ENCODE measurements around the gene OSBPL9. TPM values are rescaled to one million over a fixed set of nuclear protein-coding genes. Genes with fewer than 3 reads are reported as not detected.

Gene OSBPL9
- total RNA-seq, 1 experiment from 2014 or later, result 52.6 TPM

- peak; percentile 27 for TF ChIP-seq RAD21 (IDR thresholded peaks at IDR 0.05; ENCODE audit: low read depth)
- peak; percentile 90 for TF ChIP-seq FOSL1 (IDR thresholded peaks at IDR 0.05; ENCODE audit: low read depth)
These were observed 5.6 kb downstream of the OSBPL9 start (continued) for GRCh38 chr1:51622455-51622913.

DNA sequence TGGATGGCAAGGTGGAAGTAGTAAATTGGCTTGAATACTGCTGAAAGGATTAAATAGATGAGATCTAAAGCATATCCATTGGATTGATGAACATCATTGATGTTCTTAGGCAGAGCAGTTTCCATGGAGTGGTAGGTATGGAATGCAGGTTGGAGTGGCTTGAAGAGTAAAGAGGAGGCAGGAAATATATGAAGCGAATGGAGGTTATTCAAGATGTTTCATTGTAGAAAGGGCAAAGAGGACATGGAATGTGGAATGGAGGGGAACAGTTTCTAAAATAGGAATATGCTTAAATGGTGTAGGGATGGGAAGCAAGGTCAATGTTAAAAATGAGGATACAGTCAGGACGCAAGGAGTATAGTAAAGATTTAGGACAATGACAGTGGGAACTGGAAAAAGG lies 6.1 kb downstream of the OSBPL9 start:
- Histone ChIP-seq H3K9me3 (ENCODE audit: control insufficient read depth in 1 of 2, insufficient read depth in 1 of 2, low read depth in 1 of 2, low read length in 2 of 2) (no peaks in the 10 kb centered on the region), H4K20me1 (ENCODE audit: insufficient read depth) (no peaks in the 10 kb centered on the region), H3K4me1 (ENCODE audit: control insufficient read depth in 1 of 2, insufficient read depth in 2 of 2, low read length in 2 of 2) (peaks cover 30 to 54% of the 10 kb centered on the region in 2 experiments), H3K4me2 (ENCODE audit: low read length) (peak overlapping the region; percentile 70), H3K79me2 (ENCODE audit: insufficient read depth, low read length) (peaks cover 88% of the 10 kb centered on the region), H3K27me3 (ENCODE audit: insufficient read depth, low read length) (no peaks in the 10 kb centered on the region), H3K4me3 (replicated peaks in 1 of 2; ENCODE audit: low read depth in 1 of 2, low read length in 2 of 2) (peak overlapping the region in 1 of 2 experiments; percentile 45; a peak in 2 of 4 replicates), H3K9me2 (ENCODE audit: insufficient read depth) (no peaks in the 10 kb centered on the region), H2AFZ (ENCODE audit: low read depth, low read length, poor library complexity, severe bottlenecking) (no peak overlapping the region), H3K9ac (ENCODE audit: low read length) (peak overlapping the region; percentile 39), H3K27ac (ENCODE audit: low read depth, low read length) (peak overlapping the region; percentile 54; the same call in 1 of the 2 replicates), H3K36me3 (ENCODE audit: control insufficient read depth in 1 of 2, insufficient read depth in 2 of 2, low read length in 2 of 2) (no peaks in the 10 kb centered on the region)
- TF ChIP-seq CBX3 (IDR thresholded peaks at IDR 0.05; ENCODE audit: low read depth) (no peak), MAX (IDR thresholded peaks at IDR 0.05) (no peak), TCF7L2 (IDR thresholded peaks at IDR 0.05; ENCODE audit: borderline replicate concordance, extremely low read depth, insufficient read depth, insufficient read length) (no peak), EZH2phosphoT487 (IDR thresholded peaks at IDR 0.05; ENCODE audit: borderline replicate concordance) (no peak), ZFX (IDR thresholded peaks at IDR 0.05) (no peak), REST (IDR thresholded peaks at IDR 0.05; ENCODE audit: low read depth) (no peak), CEBPB (IDR thresholded peaks at IDR 0.05; ENCODE audit: low read depth) (no peak), JUND (IDR thresholded peaks at IDR 0.05) (no peak), EZH2 (IDR thresholded peaks at IDR 0.05) (no peak), POLR2AphosphoS5 (IDR thresholded peaks at IDR 0.05; ENCODE audit: low read depth, low read length) (no peak), CTCF (IDR thresholded peaks at IDR 0.05 in 2 of 3, conservative IDR thresholded peaks at IDR 0.05 in 1 of 3; ENCODE audit: borderline replicate concordance in 1 of 3, insufficient read depth in 1 of 3, low read depth in 2 of 3, low read length in 2 of 3) (no peak), ZNF274 (IDR thresholded peaks at IDR 0.05; ENCODE audit: low read depth, low read length) (no peak)
- TF ChIP-seq, protein P1, sequence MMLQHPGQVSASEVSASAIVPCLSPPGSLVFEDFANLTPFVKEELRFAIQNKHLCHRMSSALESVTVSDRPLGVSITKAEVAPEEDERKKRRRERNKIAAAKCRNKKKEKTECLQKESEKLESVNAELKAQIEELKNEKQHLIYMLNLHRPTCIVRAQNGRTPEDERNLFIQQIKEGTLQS (IDR thresholded peaks at IDR 0.05), result no peak
- ChIA-PET RAD21 (ENCODE audit: low non-redundant PET in 1 of 2, low total read pairs in 2 of 2, uncharacterized antibody in 2 of 2, unreplicated experiment in 2 of 2) (interaction anchor here in 1 of 2 experiments (1.8 kb wide), 1 partner anchor 107 kb away, joined by 5 read pairs; no protein-coding TSS in a partner anchor), CTCF (interaction anchor here (3.1 kb wide), 1 partner anchor 146 kb away, joined by 6 read pairs; no protein-coding TSS in a partner anchor), POLR2A (no interaction called here)
- intact Hi-C loops (cut with micrococcal nuclease), result loop anchor here (10.0 kb wide), 1 partner anchor 382 kb away; no protein-coding TSS in a partner anchor
- ATAC-seq (peak; percentile 29), DNase-seq (ENCODE audit: low read depth, low spot score) (no peak)
- no TSS peak for BruUV-seq (replicated peaks)
